Thoracic aorta (tissue), 2 donors: ENCODE measurements around the gene SYNM. TPM values are rescaled to one million over a fixed set of nuclear protein-coding genes. Genes with fewer than 3 reads are reported as not detected.

Source experiments
- ATAC-seq: fragments of 150-250 bp; one replicate; pipeline ENCODE4 v1.8.0; 2017; ENCODE audit warnings: low read depth; ENCODE audit not compliant: insufficient number of reproducible peaks, low FRiP score
- DNase-seq: peaks from one replicate; pipeline ENCODE4 v3.0.0-alpha.2; 2020; ENCODE audit warnings: low spot score
- H3K27ac ChIP-seq, 2 donors: fragments of 200-600 bp; sonication (generic); 1 replicate in 1 of 2; 2 replicates in 1 of 2; pipeline ENCODE4 v1.5.1; 2016; ENCODE audit warnings: mild to moderate bottlenecking in 2 of 2, moderate library complexity in 2 of 2
- H3K27me3 ChIP-seq: fragments of 200-600 bp; sonication (generic); replicated peaks from 2 replicates; pipeline ENCODE4 v1.6.0; 2016; ENCODE audit warnings: mild to moderate bottlenecking; ENCODE audit not compliant: insufficient read depth
- H3K36me3 ChIP-seq: fragments of 200-600 bp; sonication (generic); one replicate; pipeline ENCODE4 v1.5.1; 2016
- H3K4me1 ChIP-seq, 2 donors: fragments of 200-600 bp; sonication (generic); 1 replicate in 1 of 2; 2 replicates in 1 of 2; pipeline versions ENCODE4 v1.5.1 to v1.6.0; 2016; ENCODE audit warnings: low read depth in 2 of 2, mild to moderate bottlenecking in 1 of 2; ENCODE audit not compliant: control insufficient read depth in 1 of 2
- H3K4me3 ChIP-seq: fragments of 200-600 bp; sonication (generic); 2 replicates; pipeline ENCODE4 v1.5.1; 2016; ENCODE audit warnings: mild to moderate bottlenecking
- H3K9me3 ChIP-seq: fragments of 200-600 bp; sonication (generic); 2 replicates; pipeline ENCODE4 v1.5.1; 2016
- total RNA-seq, 2 donors: library from RNA; depleted of rRNA; stranded (reverse); fragments of >200 nt; gene quantifications; one replicate each; pipeline versions ENCODE4 v1.1.0 to v1.2.3, GENCODE V29; 2016
- TF ChIP-seq, protein P1 (sequence below): fragments of 200-600 bp; sonication (generic); IDR thresholded peaks from one replicate; pipeline ENCODE4 v1.5.1; 2019; ENCODE audit warnings: antibody characterized with exemption

Gene SYNM
- total RNA-seq, 2 donors from 2014 or later = 60.9 to 102 TPM

DNA sequence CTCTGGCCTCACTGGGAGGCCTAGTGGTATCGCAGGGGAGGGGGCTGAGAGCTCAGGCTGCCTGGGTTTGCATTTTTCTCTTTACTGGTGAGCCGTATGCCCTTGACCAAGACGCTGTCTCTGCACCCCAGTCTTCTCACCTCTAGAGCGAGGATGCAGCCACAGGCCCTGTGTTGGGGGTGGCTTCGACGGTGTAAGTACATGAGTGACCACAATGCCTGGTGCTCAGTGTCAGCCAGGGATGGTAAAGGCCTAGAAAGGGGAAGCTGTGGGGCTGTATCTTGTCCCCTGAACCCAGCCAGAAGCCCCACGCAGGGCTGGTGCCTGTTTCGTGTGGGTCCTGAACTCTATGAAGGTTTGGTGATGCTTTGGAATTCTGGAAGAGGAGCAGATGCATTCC lies 19.8 kb downstream of the SYNM start:
- ATAC-seq (no peak), DNase-seq (no peak)
- TF ChIP-seq, protein P1, sequence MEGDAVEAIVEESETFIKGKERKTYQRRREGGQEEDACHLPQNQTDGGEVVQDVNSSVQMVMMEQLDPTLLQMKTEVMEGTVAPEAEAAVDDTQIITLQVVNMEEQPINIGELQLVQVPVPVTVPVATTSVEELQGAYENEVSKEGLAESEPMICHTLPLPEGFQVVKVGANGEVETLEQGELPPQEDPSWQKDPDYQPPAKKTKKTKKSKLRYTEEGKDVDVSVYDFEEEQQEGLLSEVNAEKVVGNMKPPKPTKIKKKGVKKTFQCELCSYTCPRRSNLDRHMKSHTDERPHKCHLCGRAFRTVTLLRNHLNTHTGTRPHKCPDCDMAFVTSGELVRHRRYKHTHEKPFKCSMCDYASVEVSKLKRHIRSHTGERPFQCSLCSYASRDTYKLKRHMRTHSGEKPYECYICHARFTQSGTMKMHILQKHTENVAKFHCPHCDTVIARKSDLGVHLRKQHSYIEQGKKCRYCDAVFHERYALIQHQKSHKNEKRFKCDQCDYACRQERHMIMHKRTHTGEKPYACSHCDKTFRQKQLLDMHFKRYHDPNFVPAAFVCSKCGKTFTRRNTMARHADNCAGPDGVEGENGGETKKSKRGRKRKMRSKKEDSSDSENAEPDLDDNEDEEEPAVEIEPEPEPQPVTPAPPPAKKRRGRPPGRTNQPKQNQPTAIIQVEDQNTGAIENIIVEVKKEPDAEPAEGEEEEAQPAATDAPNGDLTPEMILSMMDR = no peak
- Histone ChIP-seq H3K36me3 (peaks cover 5% of the 10 kb centered on the region), H3K27ac (peak overlapping the region; percentile 95 to 96), H3K4me3 (peak overlapping the region; percentile 64), H3K4me1 (peaks cover 32 to 68% of the 10 kb centered on the region in 2 donors), H3K27me3 (no peaks in the 10 kb centered on the region), H3K9me3 (no peaks in the 10 kb centered on the region)

GRCh38 chr15:99125061-99125891 lies 20.4 kb downstream of the SYNM start:
- Histone ChIP-seq H3K4me3 (peak overlapping the region; percentile 64), H3K4me1 (peaks cover 32 to 62% of the 10 kb centered on the region in 2 donors), H3K27ac (peak overlapping the region; percentile 95 to 96), H3K27me3 (no peaks in the 10 kb centered on the region), H3K36me3 (peaks cover 10% of the 10 kb centered on the region), H3K9me3 (no peaks in the 10 kb centered on the region)
- peak; percentile 47 for DNase-seq
- ATAC-seq = peak; percentile 54
- TF ChIP-seq, protein P1 = no peak

DNA sequence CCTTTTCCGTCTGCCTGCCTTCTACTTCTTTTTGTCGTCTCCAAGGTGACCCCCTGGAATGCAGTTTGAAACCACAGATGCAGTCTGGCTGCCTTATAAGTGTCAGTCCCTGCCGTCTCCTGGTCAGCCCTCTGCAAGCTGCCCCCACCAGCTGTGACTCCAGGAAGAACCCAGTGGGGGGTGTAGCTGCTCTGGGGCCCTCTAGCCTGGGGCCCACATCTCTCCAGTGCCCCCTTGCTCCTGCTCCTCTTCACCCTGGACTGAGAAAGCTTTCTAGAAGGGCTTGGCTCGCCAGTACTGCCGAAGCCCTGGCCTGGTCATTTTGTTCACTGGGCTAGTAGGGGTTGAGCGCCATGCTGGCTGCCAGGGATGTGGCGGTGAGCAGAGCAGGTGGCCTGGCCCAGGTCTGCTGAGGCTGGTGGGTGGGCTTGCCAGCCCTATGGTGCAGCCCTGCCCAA lies 21.3 kb downstream of the SYNM start:
- TF ChIP-seq, protein P1 = no peak
- H3K4me3 ChIP-seq = peak overlapping the region; percentile 64
- H3K27ac ChIP-seq = peak overlapping the region; percentile 95 to 96
- DNase-seq (no peak), ATAC-seq (no peak)
- peaks cover 19% of the 10 kb centered on the region for H3K36me3 ChIP-seq
- peaks cover 32 to 55% of the 10 kb centered on the region in 2 donors for H3K4me1 ChIP-seq
- H3K9me3 ChIP-seq = no peaks in the 10 kb centered on the region
- H3K27me3 ChIP-seq = no peaks in the 10 kb centered on the region

DNA sequence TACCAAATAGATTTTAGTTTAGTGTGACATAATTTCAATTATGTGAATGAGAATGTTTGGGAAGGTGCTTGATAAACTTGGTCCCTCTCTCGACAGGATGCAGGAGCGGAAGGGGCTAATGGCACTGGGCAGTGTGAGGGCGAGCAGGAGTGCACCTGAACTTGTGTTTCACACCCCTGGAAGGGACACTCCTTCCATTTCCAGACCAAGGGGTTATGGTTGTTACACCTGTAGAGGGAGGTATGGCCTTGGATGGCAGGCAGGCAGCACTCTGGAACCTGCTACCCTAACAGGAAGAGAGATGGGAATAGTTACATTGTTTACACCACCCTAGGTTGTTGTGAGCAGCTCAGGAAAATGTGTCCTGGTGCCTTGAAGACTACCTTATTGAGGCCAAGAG lies 22.1 kb downstream of the SYNM start:
- H3K36me3 ChIP-seq = peaks cover 26% of the 10 kb centered on the region
- H3K9me3 ChIP-seq = no peaks in the 10 kb centered on the region
- no peak overlapping the region for H3K4me3 ChIP-seq
- no peaks in the 10 kb centered on the region for H3K27me3 ChIP-seq
- TF ChIP-seq, protein P1 = no peak
- H3K27ac ChIP-seq = no peak overlapping the region
- ATAC-seq = no peak
- peaks cover 32 to 47% of the 10 kb centered on the region in 2 donors for H3K4me1 ChIP-seq
- DNase-seq = no peak

GRCh38 chr15:99127773-99128172 lies 22.9 kb downstream of the SYNM start:
- no peak overlapping the region for H3K4me3 ChIP-seq
- H3K9me3 ChIP-seq = no peaks in the 10 kb centered on the region
- no peak for ATAC-seq
- H3K4me1 ChIP-seq = peaks cover 29 to 41% of the 10 kb centered on the region in 2 donors
- no peak overlapping the region for H3K27ac ChIP-seq
- peaks cover 29% of the 10 kb centered on the region for H3K36me3 ChIP-seq
- TF ChIP-seq, protein P1 = no peak
- DNase-seq = no peak
- no peaks in the 10 kb centered on the region for H3K27me3 ChIP-seq
